Left lung (tissue), 10 donors: ENCODE measurements around the gene NOD1. TPM values are rescaled to one million over a fixed set of nuclear protein-coding genes. Genes with fewer than 3 reads are reported as not detected.
"Not testable (repeated sequence)": the region's sequence is repeated elsewhere in the genome, so short reads cannot be mapped to it uniquely, and the experiment has no call there.

Experiments used
- ATAC-seq: fragments of 200-7000 bp; cut with Tn5 transposase; one replicate; pipeline ENCODE4 v1.9.1; 2020; ENCODE audit warnings: moderate library complexity
- DNase-seq, 4 donors: peaks; one replicate each; pipeline ENCODE4 v3.0.0-alpha.2; 2013 to 2020
- H3K27ac ChIP-seq, 2 donors: fragments of 200-600 bp; sonication (generic) in 1 of 2; one replicate each; pipeline versions ENCODE4 v1.5.0 to v1.8.0; 2020 to 2021
- H3K27me3 ChIP-seq, 2 donors: fragments of 200-600 bp; sonication (generic) in 1 of 2; one replicate each; pipeline versions ENCODE4 v1.5.0 to v1.8.0; 2020 to 2021
- H3K36me3 ChIP-seq, 2 donors: fragments of 200-600 bp; sonication (generic) in 1 of 2; one replicate each; pipeline versions ENCODE4 v1.5.0 to v1.8.0; 2020 to 2021
- H3K4me1 ChIP-seq, 2 donors: fragments of 200-600 bp; one replicate each; pipeline ENCODE4 v1.8.0; 2021
- H3K4me3 ChIP-seq, 2 donors: fragments of 200-600 bp; sonication (generic) in 1 of 2; one replicate each; pipeline versions ENCODE4 v1.5.0 to v1.8.0; 2020 to 2021; ENCODE audit warnings: mild to moderate bottlenecking in 1 of 2
- H3K9me3 ChIP-seq, 2 donors: fragments of 200-600 bp; sonication (generic) in 1 of 2; one replicate each; pipeline versions ENCODE4 v1.5.0 to v1.8.0; 2020 to 2021
- intact Hi-C, 2 donors: fragments of 100-400 bp; cut with DNase I; formaldehyde crosslinking; loops; one replicate each; pipeline versions ENCODE4 v1.11.2 to v1.14.2; 2022
- polyA plus RNA-seq, 6 donors: library from polyadenylated mRNA; unstranded; fragments of 120-200 nt; gene quantifications; one replicate each; pipeline ENCODE4 v1.2.1, GENCODE V29; 2013; ENCODE audit not compliant: insufficient read length in 6 of 6
- total RNA-seq, 2 donors: library from RNA; stranded (reverse); fragmentation: NEBNext Ultra II Directional; extraction: Animal tissue kit (Norgen Biotek cat#: 25700); gene quantifications; one replicate each; pipeline ENCODE4 v1.2.1, GENCODE V29; 2021
- TF ChIP-seq, protein P1 (sequence below), 2 donors: fragments of 200-600 bp; sonication (generic) in 1 of 2; IDR thresholded peaks; one replicate each; pipeline versions ENCODE4 v1.5.0 to v1.8.0; 2021; ENCODE audit warnings: antibody characterized with exemption in 2 of 2
- donor health status: DM: no; HTN: yes; CAD: no.
- donor health status: DM: no; HTN: no; CAD: no.

NOD1 gene
- total and polyA plus RNA-seq, 8 donors, result 18.4 to 27.4 (median 24.9) TPM

DNA sequence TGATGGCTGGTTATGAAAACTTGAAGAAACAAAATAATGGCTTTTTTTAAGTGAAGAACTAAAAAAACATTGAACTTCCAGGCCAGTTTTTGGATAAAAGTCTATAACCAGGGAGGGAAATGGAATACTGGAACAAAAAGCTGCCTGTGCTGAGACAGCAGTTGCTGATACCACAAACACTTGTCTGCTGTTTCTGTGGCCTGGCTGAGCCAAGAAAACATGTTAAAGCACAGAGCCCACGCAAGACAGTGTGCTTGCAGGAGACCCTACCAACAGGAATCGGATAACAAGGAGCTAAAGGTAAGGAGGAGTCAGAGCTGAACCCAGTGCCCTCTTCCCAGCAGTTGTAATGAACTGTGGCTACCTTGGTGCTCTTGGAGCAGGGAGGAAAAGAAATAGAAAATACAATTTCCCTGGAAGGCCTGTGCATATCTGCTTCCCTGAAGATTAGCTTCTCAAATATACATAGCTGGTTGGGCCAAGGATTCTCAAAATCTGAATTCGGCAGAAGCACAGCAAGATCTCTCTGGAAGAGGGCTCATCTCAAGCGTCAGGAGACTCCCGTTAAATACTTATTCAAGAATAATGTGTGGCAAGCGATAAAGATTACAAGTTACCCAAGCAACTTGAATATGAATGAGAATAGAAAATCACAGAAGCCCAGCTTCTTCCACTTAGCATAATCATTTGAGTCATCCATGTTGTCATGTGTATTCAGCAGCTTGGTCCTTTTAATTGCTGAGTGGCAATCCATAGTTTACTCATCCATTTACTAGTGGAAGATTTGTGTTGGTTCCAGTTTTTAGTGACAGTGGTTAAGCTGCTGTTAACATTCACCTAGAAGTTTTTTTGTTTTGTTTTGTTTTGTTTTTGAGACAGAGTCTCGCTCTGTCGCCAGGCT lies 87.6 kb downstream of the NOD1 start:
- H3K36me3 ChIP-seq, result peaks cover 0 to 3% of the 10 kb centered on the region in 2 donors
- TF ChIP-seq, protein P1, sequence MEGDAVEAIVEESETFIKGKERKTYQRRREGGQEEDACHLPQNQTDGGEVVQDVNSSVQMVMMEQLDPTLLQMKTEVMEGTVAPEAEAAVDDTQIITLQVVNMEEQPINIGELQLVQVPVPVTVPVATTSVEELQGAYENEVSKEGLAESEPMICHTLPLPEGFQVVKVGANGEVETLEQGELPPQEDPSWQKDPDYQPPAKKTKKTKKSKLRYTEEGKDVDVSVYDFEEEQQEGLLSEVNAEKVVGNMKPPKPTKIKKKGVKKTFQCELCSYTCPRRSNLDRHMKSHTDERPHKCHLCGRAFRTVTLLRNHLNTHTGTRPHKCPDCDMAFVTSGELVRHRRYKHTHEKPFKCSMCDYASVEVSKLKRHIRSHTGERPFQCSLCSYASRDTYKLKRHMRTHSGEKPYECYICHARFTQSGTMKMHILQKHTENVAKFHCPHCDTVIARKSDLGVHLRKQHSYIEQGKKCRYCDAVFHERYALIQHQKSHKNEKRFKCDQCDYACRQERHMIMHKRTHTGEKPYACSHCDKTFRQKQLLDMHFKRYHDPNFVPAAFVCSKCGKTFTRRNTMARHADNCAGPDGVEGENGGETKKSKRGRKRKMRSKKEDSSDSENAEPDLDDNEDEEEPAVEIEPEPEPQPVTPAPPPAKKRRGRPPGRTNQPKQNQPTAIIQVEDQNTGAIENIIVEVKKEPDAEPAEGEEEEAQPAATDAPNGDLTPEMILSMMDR (IDR thresholded peaks at IDR 0.05), result no peak
- H3K4me1 ChIP-seq, result no peaks in the 10 kb centered on the region
- ATAC-seq, result no peak
- DNase-seq, result no peak
- peak overlapping the region in 1 of 2 donors; percentile 5 for H3K27ac ChIP-seq
- no peaks in the 10 kb centered on the region for H3K9me3 ChIP-seq
- H3K4me3 ChIP-seq, result no peak overlapping the region
- intact Hi-C loops, result no loop called here
- no peaks in the 10 kb centered on the region for H3K27me3 ChIP-seq

DNA sequence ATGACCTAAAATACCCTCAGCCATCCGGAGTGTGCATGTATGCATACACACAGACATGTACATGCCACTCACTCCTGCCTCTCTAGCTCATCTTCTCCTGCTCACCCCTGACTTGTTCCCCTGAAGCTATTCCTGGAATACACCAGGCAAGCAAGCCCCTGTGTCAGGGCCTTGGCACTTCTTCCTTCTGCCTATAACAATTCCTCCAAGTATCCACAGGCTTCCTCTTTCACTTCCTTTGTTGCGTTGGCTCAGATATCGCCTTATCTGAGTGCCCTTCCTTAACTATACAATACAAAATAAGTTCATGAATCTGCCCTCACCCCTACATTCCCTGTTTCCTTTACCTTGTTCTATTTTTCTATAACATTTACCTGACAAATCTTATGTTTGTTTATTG lies 88.8 kb downstream of the NOD1 start:
- no peak for DNase-seq
- no peak for ATAC-seq
- H3K36me3 ChIP-seq, result peaks cover 0 to 3% of the 10 kb centered on the region in 2 donors
- H3K27me3 ChIP-seq, result no peaks in the 10 kb centered on the region
- TF ChIP-seq, protein P1 (IDR thresholded peaks at IDR 0.05), result no peak
- no peaks in the 10 kb centered on the region for H3K9me3 ChIP-seq
- no peak overlapping the region for H3K4me3 ChIP-seq
- H3K27ac ChIP-seq, result no peak overlapping the region
- intact Hi-C loops, result no loop called here
- H3K4me1 ChIP-seq, result no peaks in the 10 kb centered on the region

DNA sequence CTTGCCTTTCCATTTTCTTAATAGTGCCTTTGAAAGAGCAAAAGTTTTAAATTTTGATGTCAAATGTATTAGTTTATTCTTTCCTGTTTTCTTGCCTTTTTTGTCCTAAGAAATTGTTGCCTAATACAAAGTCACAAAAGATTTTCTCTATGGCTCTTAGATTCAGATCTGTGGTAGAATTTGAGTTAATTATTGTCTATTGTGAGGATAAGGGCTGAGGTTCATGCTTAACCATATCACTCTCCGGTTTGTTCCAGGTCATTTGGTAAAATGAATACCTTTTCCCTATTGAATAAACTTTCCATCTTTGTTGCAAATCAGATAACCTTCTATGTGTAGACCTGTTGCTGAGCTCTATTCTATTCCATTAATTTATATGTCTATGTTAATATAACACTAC lies 96.0 kb downstream of the NOD1 start:
- Histone ChIP-seq H3K4me3 (no peak overlapping the region), H3K9me3 (peaks cover 0 to 11% of the 10 kb centered on the region in 2 donors), H3K27ac (no peak overlapping the region), H3K36me3 (no peaks in the 10 kb centered on the region), H3K27me3 (no peaks in the 10 kb centered on the region), H3K4me1 (no peaks in the 10 kb centered on the region)
- intact Hi-C loops, result no loop called here
- TF ChIP-seq, protein P1 (IDR thresholded peaks at IDR 0.05), result no peak
- DNase-seq (no peak), ATAC-seq (no peak)

DNA sequence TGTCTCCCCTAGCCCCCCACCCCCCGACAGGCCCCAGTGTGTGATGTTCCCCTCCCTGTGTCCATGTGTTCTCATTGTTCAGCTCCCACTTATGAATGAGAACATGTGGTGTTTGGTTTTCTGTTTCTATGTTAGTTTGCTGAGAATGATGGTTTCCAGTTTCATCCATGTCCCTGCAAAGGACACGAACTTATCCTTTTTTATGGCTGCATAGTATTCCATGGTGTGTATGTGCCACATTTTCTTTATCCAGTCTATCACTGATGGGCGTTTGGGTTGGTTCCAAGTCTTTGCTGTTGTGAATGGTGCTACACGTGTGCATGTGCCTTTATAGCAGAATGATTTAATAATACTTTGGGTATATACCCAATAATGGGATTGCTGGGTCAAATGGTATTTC lies 97.8 kb downstream of the NOD1 start:
- H3K4me1 ChIP-seq, H3K27me3 ChIP-seq, H3K36me3 ChIP-seq, ATAC-seq, H3K27ac ChIP-seq, intact Hi-C loops, DNase-seq, H3K4me3 ChIP-seq: not testable (repeated sequence)
- H3K9me3 ChIP-seq, result peaks cover 0 to 11% of the 10 kb centered on the region in 2 donors

DNA sequence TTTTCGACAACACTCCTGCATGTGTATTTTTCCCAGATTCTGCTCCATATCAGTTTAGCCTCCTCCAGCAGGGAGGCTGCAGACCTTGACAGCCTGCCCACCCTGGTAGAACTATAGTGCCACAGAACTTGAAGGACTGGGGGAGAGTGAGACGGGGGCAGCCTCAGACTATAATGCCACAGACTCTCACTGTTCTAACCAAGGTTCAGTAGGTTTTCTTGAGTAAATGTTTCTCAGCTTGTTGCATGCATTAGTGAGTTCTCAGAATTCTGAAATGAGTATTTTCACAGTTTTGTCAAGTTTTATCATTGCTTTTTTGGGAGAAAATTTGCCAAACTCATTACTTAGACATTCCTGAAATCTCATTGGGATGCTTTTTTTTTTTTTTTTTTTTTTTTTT lies 98.3 kb downstream of the NOD1 start:
- ATAC-seq, result no peak
- H3K27me3 ChIP-seq, result no peaks in the 10 kb centered on the region
- intact Hi-C loops, result no loop called here
- no peak overlapping the region for H3K4me3 ChIP-seq
- DNase-seq, result no peak
- no peaks in the 10 kb centered on the region for H3K36me3 ChIP-seq
- H3K27ac ChIP-seq, result no peak overlapping the region
- TF ChIP-seq, protein P1 (IDR thresholded peaks at IDR 0.05), result no peak
- H3K9me3 ChIP-seq, result peaks cover 0 to 11% of the 10 kb centered on the region in 2 donors
- H3K4me1 ChIP-seq, result no peaks in the 10 kb centered on the region
